HUES64 (cell line): ENCODE measurements around the gene P4HB.

Source experiments
- H3K27ac ChIP-seq: 2 replicates; pipeline ENCODE4 v1.7.0; 2013; ENCODE audit warnings: low read depth, low read length, inconsistent platforms
- H3K27me3 ChIP-seq: 2 replicates; pipeline ENCODE4 v1.6.1; 2013; ENCODE audit warnings: mild to moderate bottlenecking, low read length; ENCODE audit not compliant: insufficient read depth
- H3K36me3 ChIP-seq: 2 replicates; pipeline ENCODE4 v1.6.1; 2013; ENCODE audit warnings: mild to moderate bottlenecking, low read length; ENCODE audit not compliant: insufficient read depth
- H3K4me1 ChIP-seq: 2 replicates; pipeline ENCODE4 v1.6.1; 2013; ENCODE audit warnings: mild to moderate bottlenecking, low read length, moderate library complexity; ENCODE audit not compliant: insufficient read depth
- H3K4me3 ChIP-seq: 2 replicates; pipeline ENCODE4 v1.5.1; 2013; ENCODE audit warnings: mild to moderate bottlenecking, low read length, moderate library complexity
- H3K9ac ChIP-seq: 2 replicates; pipeline ENCODE4 v1.6.1; 2013; ENCODE audit warnings: mild to moderate bottlenecking, low read depth, low read length
- H3K9me3 ChIP-seq: 2 replicates; pipeline ENCODE4 v1.6.1; 2013; ENCODE audit warnings: low read depth, low read length; ENCODE audit not compliant: insufficient read depth
- WGBS: fragments of 150-250, 120-280 bp; methylation state at CpG from one replicate; pipeline ENCODE4 v1.1.7; 2013; ENCODE audit warnings: missing lambda C conversion rate; 5-methylcytosine and 5-hydroxymethylcytosine counted together

Gene P4HB

GRCh38 chr17:81822312-81822637, 38.1 kb downstream of the P4HB start:
- H3K36me3 ChIP-seq, result no peaks in the 10 kb centered on the region
- no peak overlapping the region for H3K9ac ChIP-seq
- no peak overlapping the region for H3K27ac ChIP-seq
- no peaks in the 10 kb centered on the region for H3K27me3 ChIP-seq
- H3K4me3 ChIP-seq, result no peak overlapping the region
- peaks cover 6% of the 10 kb centered on the region for H3K4me1 ChIP-seq
- no peaks in the 10 kb centered on the region for H3K9me3 ChIP-seq
- WGBS, result 91% methylated on average over 8 of the region's 8 CpGs

- H3K4me3 ChIP-seq, result no peak overlapping the region
- 86% methylated on average over 20 of the region's 20 CpGs for WGBS
- no peak overlapping the region; the same call in 1 of the 2 replicates for H3K9ac ChIP-seq
- H3K36me3 ChIP-seq, result no peaks in the 10 kb centered on the region
- no peak overlapping the region for H3K27ac ChIP-seq
- H3K27me3 ChIP-seq, result no peaks in the 10 kb centered on the region
- H3K4me1 ChIP-seq, result peaks cover 6% of the 10 kb centered on the region
- no peaks in the 10 kb centered on the region for H3K9me3 ChIP-seq
Observed at GRCh38 chr17:81821603-81822311, 38.6 kb downstream of the P4HB start.

GRCh38 chr17:81821147-81821546, 39.2 kb downstream of the P4HB start:
- no peaks in the 10 kb centered on the region for H3K27me3 ChIP-seq
- H3K4me1 ChIP-seq, result peaks cover 6% of the 10 kb centered on the region
- no peak overlapping the region for H3K4me3 ChIP-seq
- H3K9ac ChIP-seq, result no peak overlapping the region; the same call in 1 of the 2 replicates
- 95% methylated on average over 8 of the region's 8 CpGs for WGBS
- H3K27ac ChIP-seq, result no peak overlapping the region
- H3K9me3 ChIP-seq, result no peaks in the 10 kb centered on the region
- no peaks in the 10 kb centered on the region for H3K36me3 ChIP-seq

- Histone ChIP-seq H3K36me3 (no peaks in the 10 kb centered on the region), H3K9me3 (no peaks in the 10 kb centered on the region), H3K4me3 (no peak overlapping the region), H3K9ac (no peak overlapping the region), H3K27me3 (no peaks in the 10 kb centered on the region), H3K4me1 (peaks cover 6% of the 10 kb centered on the region), H3K27ac (no peak overlapping the region)
- WGBS, result 59% methylated on average over 9 of the region's 13 CpGs
Observed at GRCh38 chr17:81819708-81820107, 40.6 kb downstream of the P4HB start.

- no peaks in the 10 kb centered on the region for H3K27me3 ChIP-seq
- H3K4me3 ChIP-seq, result no peak overlapping the region
- no peak overlapping the region for H3K27ac ChIP-seq
- H3K36me3 ChIP-seq, result no peaks in the 10 kb centered on the region
- no peak overlapping the region for H3K9ac ChIP-seq
- H3K9me3 ChIP-seq, result no peaks in the 10 kb centered on the region
- peaks cover 6% of the 10 kb centered on the region for H3K4me1 ChIP-seq
- 61% methylated on average over 7 of the region's 7 CpGs for WGBS
Observed at GRCh38 chr17:81817758-81818147, 42.6 kb downstream of the P4HB start.

- Histone ChIP-seq H3K27me3 (no peaks in the 10 kb centered on the region), H3K9ac (no peak overlapping the region), H3K27ac (no peak overlapping the region), H3K4me1 (peaks cover 6% of the 10 kb centered on the region), H3K4me3 (no peak overlapping the region), H3K9me3 (no peaks in the 10 kb centered on the region), H3K36me3 (no peaks in the 10 kb centered on the region)
- WGBS, result no CpG with 5 or more reads among the region's 2 CpGs
Observed at GRCh38 chr17:81815646-81815986, 44.7 kb downstream of the P4HB start.

- H3K4me1 ChIP-seq, result peaks cover 4% of the 10 kb centered on the region
- H3K27me3 ChIP-seq, result no peaks in the 10 kb centered on the region
- H3K9ac ChIP-seq, result no peak overlapping the region
- 86% methylated on average over 23 of the region's 24 CpGs for WGBS
- no peaks in the 10 kb centered on the region for H3K36me3 ChIP-seq
- H3K4me3 ChIP-seq, result no peak overlapping the region
- H3K9me3 ChIP-seq, result no peaks in the 10 kb centered on the region
- no peak overlapping the region for H3K27ac ChIP-seq
Observed at GRCh38 chr17:81814748-81815645, 45.3 kb downstream of the P4HB start.

GRCh38 chr17:81813861-81814683, 46.3 kb downstream of the P4HB start:
- Histone ChIP-seq H3K27ac (no peak overlapping the region), H3K4me1 (no peaks in the 10 kb centered on the region), H3K9me3 (no peaks in the 10 kb centered on the region), H3K4me3 (no peak overlapping the region), H3K36me3 (no peaks in the 10 kb centered on the region), H3K9ac (no peak overlapping the region), H3K27me3 (no peaks in the 10 kb centered on the region)
- WGBS, result 93% methylated on average over 37 of the region's 41 CpGs

GRCh38 chr17:81813371-81813684, 47.0 kb downstream of the P4HB start:
- Histone ChIP-seq H3K9ac (no peak overlapping the region), H3K36me3 (no peaks in the 10 kb centered on the region), H3K27ac (no peak overlapping the region), H3K9me3 (no peaks in the 10 kb centered on the region), H3K27me3 (no peaks in the 10 kb centered on the region), H3K4me3 (no peak overlapping the region), H3K4me1 (no peaks in the 10 kb centered on the region)
- WGBS, result 94% methylated on average over 15 of the region's 15 CpGs

GRCh38 chr17:81812571-81813370, 47.6 kb downstream of the P4HB start:
- Histone ChIP-seq H3K4me1 (no peaks in the 10 kb centered on the region), H3K9me3 (no peaks in the 10 kb centered on the region), H3K9ac (no peak overlapping the region), H3K4me3 (no peak overlapping the region), H3K27ac (no peak overlapping the region), H3K36me3 (no peaks in the 10 kb centered on the region), H3K27me3 (peaks cover 4% of the 10 kb centered on the region; the same call in 1 of the 2 replicates)
- 90% methylated on average over 43 of the region's 45 CpGs for WGBS
